ENCODE data around the gene TRABD.
A peak's percentile ranks its signal among the peaks of the same experiment; 100 is the strongest.

The TRABD gene

GRCh38 chr22:50228366-50228765 lies 42.7 kb downstream of the TRABD start:
- no peaks in the 10 kb centered on the region for H3K9me3 ChIP-seq (ENCODE audit: severe bottlenecking)
- no peak for TF ChIP-seq CTCF (IDR thresholded peaks at IDR 0.05; ENCODE audit: poor library complexity, severe bottlenecking)
- ATAC-seq (ENCODE audit: low read depth) (no peak), DNase-seq (ENCODE audit: low spot score) (no peak)
- no peaks in the 10 kb centered on the region for H3K4me1 ChIP-seq (ENCODE audit: insufficient read depth, poor library complexity, severe bottlenecking)
- no peak overlapping the region for H3K27ac ChIP-seq (ENCODE audit: poor library complexity, severe bottlenecking)
- no peaks in the 10 kb centered on the region for H3K27me3 ChIP-seq (ENCODE audit: insufficient read depth, poor library complexity, severe bottlenecking)
- H3K4me3 ChIP-seq (ENCODE audit: severe bottlenecking), result no peak overlapping the region
- peaks cover 15% of the 10 kb centered on the region for H3K36me3 ChIP-seq (ENCODE audit: low read depth)

DNA sequence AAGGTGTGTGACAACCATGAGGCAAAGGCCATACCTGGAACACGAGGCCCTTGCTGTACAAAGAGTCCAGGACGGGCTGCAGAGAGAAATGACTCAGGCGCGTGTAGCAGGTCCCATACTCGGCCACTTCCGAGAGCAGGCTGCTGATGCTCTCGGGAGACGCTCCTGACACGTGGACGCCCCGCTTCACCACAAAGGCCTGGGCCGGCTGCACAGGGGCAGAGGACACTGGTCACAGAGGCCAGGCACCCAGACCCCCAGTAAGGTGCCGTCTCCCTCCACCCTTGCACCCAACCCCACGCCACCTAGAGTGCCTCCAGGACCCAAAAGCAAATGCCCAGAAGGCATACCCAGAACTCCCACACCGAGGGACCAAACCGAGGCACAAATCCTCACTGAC lies 43.7 kb downstream of the TRABD start:
- Histone ChIP-seq H3K27me3 (ENCODE audit: insufficient read depth, poor library complexity, severe bottlenecking) (no peaks in the 10 kb centered on the region), H3K27ac (ENCODE audit: poor library complexity, severe bottlenecking) (no peak overlapping the region), H3K36me3 (ENCODE audit: low read depth) (peaks cover 10% of the 10 kb centered on the region), H3K9me3 (ENCODE audit: severe bottlenecking) (no peaks in the 10 kb centered on the region), H3K4me3 (ENCODE audit: severe bottlenecking) (no peak overlapping the region), H3K4me1 (ENCODE audit: insufficient read depth, poor library complexity, severe bottlenecking) (no peaks in the 10 kb centered on the region)
- DNase-seq (ENCODE audit: low spot score), result no peak
- TF ChIP-seq CTCF (IDR thresholded peaks at IDR 0.05; ENCODE audit: poor library complexity, severe bottlenecking), result no peak
- ATAC-seq (ENCODE audit: low read depth), result no peak

- no peaks in the 10 kb centered on the region for H3K9me3 ChIP-seq (ENCODE audit: severe bottlenecking)
- H3K4me3 ChIP-seq (ENCODE audit: severe bottlenecking), result no peak overlapping the region
- no peak for DNase-seq (ENCODE audit: low spot score)
- TF ChIP-seq CTCF (IDR thresholded peaks at IDR 0.05; ENCODE audit: poor library complexity, severe bottlenecking), result no peak
- H3K27ac ChIP-seq (ENCODE audit: poor library complexity, severe bottlenecking), result no peak overlapping the region
- peaks cover 1% of the 10 kb centered on the region for H3K36me3 ChIP-seq (ENCODE audit: low read depth)
- H3K27me3 ChIP-seq (ENCODE audit: insufficient read depth, poor library complexity, severe bottlenecking), result no peaks in the 10 kb centered on the region
- H3K4me1 ChIP-seq (ENCODE audit: insufficient read depth, poor library complexity, severe bottlenecking), result no peaks in the 10 kb centered on the region
- no peak for ATAC-seq (ENCODE audit: low read depth)
Observed at GRCh38 chr22:50232481-50233151, 46.9 kb downstream of the TRABD start.

GRCh38 chr22:50233223-50233622 lies 47.5 kb downstream of the TRABD start:
- Histone ChIP-seq H3K9me3 (ENCODE audit: severe bottlenecking) (no peaks in the 10 kb centered on the region), H3K36me3 (ENCODE audit: low read depth) (peaks cover 7% of the 10 kb centered on the region), H3K27me3 (ENCODE audit: insufficient read depth, poor library complexity, severe bottlenecking) (no peaks in the 10 kb centered on the region), H3K27ac (ENCODE audit: poor library complexity, severe bottlenecking) (no peak overlapping the region), H3K4me3 (ENCODE audit: severe bottlenecking) (no peak overlapping the region), H3K4me1 (ENCODE audit: insufficient read depth, poor library complexity, severe bottlenecking) (no peaks in the 10 kb centered on the region)
- ATAC-seq (ENCODE audit: low read depth), result no peak
- TF ChIP-seq CTCF (IDR thresholded peaks at IDR 0.05; ENCODE audit: poor library complexity, severe bottlenecking), result no peak
- no peak for DNase-seq (ENCODE audit: low spot score)

GRCh38 chr22:50236731-50237409 lies 51.2 kb downstream of the TRABD start:
- no peak for ATAC-seq (ENCODE audit: low read depth)
- no peak overlapping the region for H3K4me3 ChIP-seq (ENCODE audit: severe bottlenecking)
- H3K27ac ChIP-seq (ENCODE audit: poor library complexity, severe bottlenecking), result no peak overlapping the region
- H3K36me3 ChIP-seq (ENCODE audit: low read depth), result peaks cover 30% of the 10 kb centered on the region
- no peaks in the 10 kb centered on the region for H3K9me3 ChIP-seq (ENCODE audit: severe bottlenecking)
- peak; percentile 44 for TF ChIP-seq CTCF (IDR thresholded peaks at IDR 0.05; ENCODE audit: poor library complexity, severe bottlenecking)
- DNase-seq (ENCODE audit: low spot score), result no peak
- H3K4me1 ChIP-seq (ENCODE audit: insufficient read depth, poor library complexity, severe bottlenecking), result peaks cover 8% of the 10 kb centered on the region
- H3K27me3 ChIP-seq (ENCODE audit: insufficient read depth, poor library complexity, severe bottlenecking), result no peaks in the 10 kb centered on the region

Data from RWPE2 (cell line).